ENCODE results near the gene TMEM178A.

TMEM178A gene

GRCh38 chr2:39642051-39642718 is 23.5 kb upstream of the TMEM178A start:
- no peak overlapping the region for H3K4me3 ChIP-seq (ENCODE audit: control insufficient read depth, low read depth, low read length)
- no peak for TF ChIP-seq CTCF (IDR thresholded peaks at IDR 0.05; ENCODE audit: control insufficient read depth, insufficient read depth, low read depth, low read length, missing control alignments)
- DNase-seq (ENCODE audit: low read depth): peak; percentile 13

GRCh38 chr2:39645826-39646225 is 19.9 kb upstream of the TMEM178A start:
- DNase-seq (ENCODE audit: low read depth): no peak
- no peak for TF ChIP-seq CTCF (IDR thresholded peaks at IDR 0.05; ENCODE audit: control insufficient read depth, insufficient read depth, low read depth, low read length, missing control alignments)
- no peak overlapping the region for H3K4me3 ChIP-seq (ENCODE audit: control insufficient read depth, low read depth, low read length)

GRCh38 chr2:39646267-39646666 is 19.4 kb upstream of the TMEM178A start:
- no peak overlapping the region for H3K4me3 ChIP-seq (ENCODE audit: control insufficient read depth, low read depth, low read length)
- no peak for TF ChIP-seq CTCF (IDR thresholded peaks at IDR 0.05; ENCODE audit: control insufficient read depth, insufficient read depth, low read depth, low read length, missing control alignments)
- DNase-seq (ENCODE audit: low read depth): no peak

- no peak for DNase-seq (ENCODE audit: low read depth)
- TF ChIP-seq CTCF (IDR thresholded peaks at IDR 0.05; ENCODE audit: control insufficient read depth, insufficient read depth, low read depth, low read length, missing control alignments): no peak
- H3K4me3 ChIP-seq (ENCODE audit: control insufficient read depth, low read depth, low read length): no peak overlapping the region
These were observed 18.5 kb upstream of the TMEM178A start for GRCh38 chr2:39647104-39647765.

- no peak for TF ChIP-seq CTCF (IDR thresholded peaks at IDR 0.05; ENCODE audit: control insufficient read depth, insufficient read depth, low read depth, low read length, missing control alignments)
- H3K4me3 ChIP-seq (ENCODE audit: control insufficient read depth, low read depth, low read length): no peak overlapping the region
- DNase-seq (ENCODE audit: low read depth): no peak
These were observed 17.1 kb upstream of the TMEM178A start for GRCh38 chr2:39648580-39648979.

GRCh38 chr2:39649511-39649910 is 16.2 kb upstream of the TMEM178A start:
- no peak for DNase-seq (ENCODE audit: low read depth)
- TF ChIP-seq CTCF (IDR thresholded peaks at IDR 0.05; ENCODE audit: control insufficient read depth, insufficient read depth, low read depth, low read length, missing control alignments): no peak
- no peak overlapping the region for H3K4me3 ChIP-seq (ENCODE audit: control insufficient read depth, low read depth, low read length)
